Measurements from ENCODE around the gene LCN15.
"Not testable (repeated sequence)": the region's sequence is repeated elsewhere in the genome, so short reads cannot be mapped to it uniquely, and the experiment has no call there.

The LCN15 gene

DNA sequence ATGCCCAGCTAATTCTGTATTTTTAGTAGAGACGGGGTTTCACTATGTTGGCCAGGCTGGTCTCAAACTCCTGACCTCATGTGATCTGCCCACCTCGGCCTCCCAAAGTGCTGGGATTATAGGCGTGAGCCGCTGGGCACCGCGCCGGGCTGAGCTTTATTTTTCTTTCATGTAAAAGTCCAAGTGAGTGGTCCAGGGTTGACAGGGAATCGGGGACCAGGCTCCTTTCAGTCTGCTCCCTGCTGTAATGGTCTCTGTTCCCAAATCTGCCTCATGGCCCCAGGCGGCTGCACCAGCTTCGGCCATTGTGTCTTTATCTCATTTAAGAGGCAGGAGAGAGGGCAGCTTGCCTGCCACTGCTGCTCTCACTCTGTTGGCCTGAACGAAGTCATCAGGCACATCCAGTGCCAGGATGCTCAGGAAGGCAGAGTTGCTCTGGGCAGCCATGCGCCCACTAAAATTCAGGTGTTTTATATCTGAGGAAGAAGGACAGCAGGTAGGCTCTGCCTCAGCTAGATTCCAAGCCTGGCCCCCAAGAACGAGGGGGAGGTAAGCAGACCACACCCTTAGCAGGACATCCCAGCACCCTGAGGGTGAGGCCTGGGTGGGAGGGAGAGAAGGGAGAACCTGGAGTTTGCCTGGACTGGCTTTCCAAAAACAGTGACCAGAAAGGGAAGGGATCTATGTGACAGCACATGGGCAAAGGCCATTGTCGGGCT, 30.1 kb upstream of the LCN15 start:
- no peak for DNase-seq

DNA sequence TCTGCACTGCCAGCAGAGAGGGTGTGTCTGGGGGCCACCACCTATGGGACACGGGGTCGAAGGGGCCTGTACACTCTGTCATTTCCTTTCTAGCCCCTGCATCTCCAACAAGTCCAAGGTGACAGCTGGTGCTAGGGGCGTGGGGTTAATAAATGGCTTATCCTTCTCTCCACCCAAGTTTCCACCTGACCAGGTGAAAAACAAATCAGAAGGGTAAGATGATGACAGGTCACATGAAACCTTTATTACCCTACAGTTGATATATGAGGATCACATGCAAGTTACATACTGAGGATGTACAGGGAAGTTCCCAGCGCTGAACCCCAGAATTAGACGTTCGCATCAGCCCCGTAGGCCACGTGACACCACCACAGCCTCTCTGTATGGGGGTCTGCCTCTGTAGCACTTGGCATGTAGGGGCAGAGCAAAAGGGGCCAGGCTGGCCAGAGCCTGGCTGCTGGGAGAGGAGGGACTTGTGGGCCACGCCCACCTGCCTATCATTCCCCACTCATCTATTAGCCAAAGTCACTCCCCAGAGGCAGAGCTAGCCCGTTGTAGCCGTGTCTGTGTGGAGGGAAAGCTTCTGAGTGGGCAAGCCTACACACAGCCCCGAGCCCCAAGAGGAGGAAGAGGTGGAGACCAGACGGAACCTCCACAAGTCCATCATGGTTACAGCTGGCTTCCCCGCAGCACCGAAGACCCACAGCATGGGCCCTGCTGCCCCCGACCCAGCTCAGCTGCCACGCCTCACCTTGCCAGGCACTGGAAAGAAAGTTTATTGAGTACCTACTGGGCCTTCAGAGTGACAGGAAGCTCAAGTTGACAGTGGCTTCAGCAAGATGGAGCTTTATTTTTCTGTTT, 29.0 kb upstream of the LCN15 start:
- no peak for DNase-seq

DNA sequence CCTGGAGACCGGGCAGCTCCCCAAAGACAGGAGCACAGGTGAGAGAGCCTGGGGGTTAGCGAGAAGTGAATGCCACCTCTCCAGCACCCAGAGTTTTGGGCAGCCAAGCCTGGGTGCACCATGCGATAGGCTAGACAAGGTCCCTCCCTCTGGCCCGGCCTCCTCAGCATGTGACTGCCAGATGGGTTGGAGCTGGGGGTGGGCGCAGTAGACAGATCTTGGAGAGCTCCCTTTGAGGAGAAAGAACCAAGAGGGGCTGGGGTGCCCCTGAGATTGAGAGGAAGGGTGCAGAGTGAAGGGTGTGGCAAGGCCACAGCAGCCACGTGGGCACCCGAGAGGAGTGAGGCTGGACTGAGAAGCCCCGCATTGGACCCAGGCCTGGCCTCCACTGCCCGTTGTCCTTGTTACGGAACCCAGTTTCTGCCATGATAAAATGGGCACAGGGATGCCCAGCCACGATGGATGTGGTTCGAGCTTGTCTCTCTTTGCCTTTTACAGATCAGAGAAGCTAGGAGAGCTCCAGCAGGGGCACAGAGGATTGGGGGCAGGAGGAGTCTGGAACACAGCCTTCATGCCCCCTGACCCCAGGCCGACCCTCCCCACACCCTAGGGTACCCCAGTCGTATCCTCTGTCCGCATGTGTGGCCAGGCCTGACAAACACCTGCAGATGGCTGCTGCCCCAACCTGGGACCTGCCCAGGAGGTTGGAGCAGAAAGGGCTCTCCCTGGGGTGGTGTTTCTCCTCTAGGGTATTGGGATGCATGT, 28.2 kb upstream of the LCN15 start:
- no peak for DNase-seq

DNA sequence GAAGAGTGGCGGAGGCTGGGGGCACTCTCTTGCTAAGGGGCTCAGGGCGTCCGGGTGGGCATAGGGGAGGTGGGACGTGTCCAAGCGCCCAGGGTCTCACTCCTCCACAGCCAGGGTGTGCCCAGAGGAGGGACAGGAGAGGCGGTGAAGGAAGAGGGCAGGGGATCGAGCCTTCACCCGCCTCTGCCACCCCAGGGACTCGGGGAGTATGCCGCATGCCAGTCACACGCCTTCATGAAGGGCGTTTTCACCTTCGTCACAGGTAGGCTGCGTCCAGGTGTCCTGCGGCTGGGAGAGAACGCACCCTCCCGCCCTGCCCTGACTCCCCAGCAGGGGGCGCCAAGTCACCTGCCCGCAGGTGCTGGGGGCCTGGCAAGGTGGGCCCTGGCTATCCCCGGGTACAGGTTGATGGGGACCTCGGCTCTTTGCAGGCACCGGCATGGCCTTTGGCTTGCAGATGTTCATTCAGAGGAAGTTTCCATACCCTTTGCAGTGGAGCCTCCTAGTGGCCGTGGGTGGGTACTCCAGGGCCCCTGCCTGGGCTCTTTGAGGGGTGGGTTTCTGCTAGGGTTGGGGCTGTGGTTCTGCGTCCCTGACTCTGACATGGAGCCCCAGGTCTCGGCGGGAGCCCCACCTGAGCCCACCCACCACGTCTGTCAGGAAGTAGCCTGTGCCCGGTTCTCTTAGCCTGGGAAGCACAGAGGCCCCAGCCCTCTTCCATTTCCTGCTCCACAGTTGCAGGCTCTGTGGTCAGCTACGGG, 27.4 kb upstream of the LCN15 start:
- peak in 1 of 2 donors; percentile 60 for DNase-seq

DNA sequence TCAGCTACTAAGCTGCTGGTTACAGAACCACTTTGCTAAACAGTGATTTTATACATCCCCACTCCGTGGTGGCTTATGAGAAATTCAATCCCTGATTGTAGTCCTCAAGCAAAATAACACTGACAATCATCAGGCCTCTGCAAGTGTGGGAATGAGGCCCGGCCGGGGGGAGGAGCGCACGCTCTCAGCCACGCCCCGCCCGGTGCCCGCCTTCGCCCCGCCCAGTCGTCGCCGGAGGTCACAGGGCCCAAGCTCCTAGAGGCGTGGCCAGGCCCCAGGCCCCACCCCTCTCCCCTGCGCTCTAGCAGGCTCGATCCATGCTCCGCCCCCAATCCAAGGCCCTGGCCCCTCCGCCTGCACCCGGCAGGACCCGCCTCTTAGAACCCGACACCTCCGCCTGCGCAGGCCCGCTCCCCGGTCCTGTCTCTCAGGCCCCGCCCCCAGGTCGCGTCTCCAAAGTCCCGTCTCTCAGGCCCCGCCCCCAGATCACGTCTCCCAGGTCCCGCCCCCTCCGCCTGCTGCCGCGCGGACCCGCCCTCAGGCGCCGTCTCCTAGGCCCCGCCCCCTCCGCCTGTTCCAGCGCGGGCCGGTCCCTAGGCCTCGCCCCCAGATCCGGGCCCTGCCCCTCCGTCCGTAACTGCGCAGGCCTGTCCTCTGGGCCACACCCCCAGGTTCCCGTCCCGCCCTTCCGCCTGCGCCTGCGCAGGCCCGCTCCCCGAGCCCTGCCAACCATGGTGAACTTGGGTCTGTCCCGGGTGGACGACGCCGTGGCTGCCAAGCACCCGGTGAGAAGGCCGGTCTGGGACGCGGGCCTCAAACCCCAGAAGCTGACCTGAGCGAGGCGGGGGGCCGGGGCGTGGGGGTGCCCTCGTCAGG, 26.6 kb upstream of the LCN15 start, which contains the start of gene TMEM141:
Gene TMEM141 (plus strand): TSS at position 705 of the 876 bp plus-strand sequence. CDS start 27 bp downstream, at position 732.
- DNase-seq = peak; percentile 99

DNA sequence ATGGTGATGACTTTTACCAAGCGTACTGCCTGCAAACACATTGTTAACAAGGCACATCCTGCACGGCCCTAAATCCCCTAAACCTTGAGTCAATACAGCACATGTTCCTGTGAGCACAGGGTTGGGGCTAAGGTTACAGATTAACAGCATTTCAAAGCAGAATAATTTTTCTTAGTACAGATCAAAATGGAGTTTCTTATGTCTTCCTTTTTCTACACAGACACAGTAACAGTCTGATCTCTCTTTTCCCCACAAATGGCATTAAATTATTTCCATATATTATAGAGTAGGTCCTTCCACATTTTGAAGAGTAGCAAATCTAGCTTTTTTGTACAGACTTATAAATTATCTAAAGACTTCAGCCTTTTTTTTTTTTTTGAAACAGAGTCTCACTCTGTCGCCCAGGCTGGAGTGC, 25.2 kb upstream of the LCN15 start:
- no peak for DNase-seq

DNA sequence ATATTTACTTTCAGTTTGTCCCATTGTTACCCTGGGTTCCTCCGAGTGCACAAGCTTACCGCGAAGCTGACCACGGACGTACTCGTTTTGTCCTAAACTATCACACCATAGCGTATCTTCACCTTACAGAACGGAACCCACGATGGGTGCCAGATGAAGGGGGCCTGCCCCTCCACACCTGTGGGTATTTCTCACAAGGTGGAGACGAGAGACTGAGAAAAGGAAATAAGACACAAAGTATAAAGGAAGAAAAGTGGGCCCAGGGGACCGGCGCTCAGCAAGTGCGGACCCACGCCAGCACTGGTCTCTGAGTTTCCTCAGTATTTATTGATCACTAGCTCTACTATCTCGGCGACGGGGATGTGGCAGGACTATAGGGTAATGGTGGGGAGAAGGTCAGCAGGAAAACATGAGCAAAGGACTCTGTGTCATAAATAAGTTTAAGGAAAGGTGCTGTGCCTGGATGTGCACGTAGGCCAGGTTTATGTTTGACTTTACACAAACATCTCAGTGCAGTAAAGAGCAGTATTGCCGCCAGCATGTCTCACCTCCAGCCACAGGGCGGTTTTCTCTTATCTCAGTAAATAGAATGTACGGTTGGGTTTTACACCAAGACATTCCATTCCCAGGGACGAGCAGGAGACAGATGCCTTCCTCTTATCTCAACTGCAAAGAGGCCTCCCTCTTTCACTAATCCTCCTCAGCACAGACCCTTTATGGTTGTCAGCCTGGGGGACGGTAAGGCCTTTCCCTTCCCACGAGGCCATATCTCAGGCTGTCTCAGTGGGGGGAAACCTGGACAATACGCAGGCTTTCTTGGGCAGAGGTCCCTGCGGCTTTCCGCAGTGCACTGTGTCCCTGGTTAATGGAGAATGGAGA, 24.6 kb upstream of the LCN15 start:
- not testable (repeated sequence) for DNase-seq

DNA sequence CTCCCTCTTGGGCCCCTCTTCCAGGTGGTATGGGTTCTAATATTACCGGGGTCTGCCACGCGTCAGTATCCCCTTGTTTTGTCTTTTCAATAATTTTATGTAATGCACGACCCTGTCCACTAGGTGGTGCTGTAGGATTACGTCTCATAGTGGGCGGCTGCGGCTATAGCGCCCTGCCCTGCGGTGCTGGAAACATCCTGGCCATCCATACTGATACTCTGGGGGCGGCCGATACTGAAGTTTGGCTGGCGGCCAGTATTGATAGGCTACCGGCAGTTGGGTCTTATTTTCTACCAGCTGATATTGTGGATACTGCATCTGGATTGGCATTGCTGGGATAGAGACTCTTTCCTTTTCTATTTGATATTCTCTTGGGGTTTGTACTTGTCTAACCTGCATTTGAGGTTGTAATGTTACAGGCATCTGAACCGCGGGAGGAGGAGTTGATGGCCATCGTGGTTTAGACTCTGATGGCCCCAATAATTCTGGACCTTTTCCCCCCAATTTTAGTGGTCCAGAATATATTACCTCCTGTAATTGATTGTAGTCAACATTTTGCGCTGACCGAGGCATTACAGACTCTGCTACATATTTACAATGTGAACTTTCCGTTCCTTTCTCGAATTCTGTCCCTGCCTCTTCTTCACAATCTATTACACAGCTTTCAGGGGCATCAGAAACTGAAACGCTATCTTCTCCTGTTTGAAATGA, 23.5 kb upstream of the LCN15 start:
- peak in 1 of 2 donors; percentile 89 for DNase-seq

DNA sequence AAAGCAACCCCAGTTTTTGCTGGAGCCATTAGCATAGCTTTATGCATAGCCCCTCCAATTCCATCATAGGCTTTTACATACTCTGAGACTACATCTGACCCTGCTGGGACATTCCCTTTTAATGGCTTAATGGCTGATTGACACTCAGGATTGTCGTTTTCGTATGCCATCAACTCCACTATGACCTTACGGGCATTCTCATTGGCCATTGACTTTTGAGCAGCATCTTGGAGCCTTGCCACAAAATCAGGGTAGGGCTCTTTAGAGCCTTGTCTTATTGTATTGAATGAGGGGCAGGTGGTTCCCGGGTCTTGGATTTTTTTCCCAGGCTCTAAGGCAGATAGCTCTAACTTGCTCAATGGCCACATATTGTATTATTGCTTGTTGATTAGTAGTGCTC, 22.7 kb upstream of the LCN15 start:
- not testable (repeated sequence) for DNase-seq

DNA sequence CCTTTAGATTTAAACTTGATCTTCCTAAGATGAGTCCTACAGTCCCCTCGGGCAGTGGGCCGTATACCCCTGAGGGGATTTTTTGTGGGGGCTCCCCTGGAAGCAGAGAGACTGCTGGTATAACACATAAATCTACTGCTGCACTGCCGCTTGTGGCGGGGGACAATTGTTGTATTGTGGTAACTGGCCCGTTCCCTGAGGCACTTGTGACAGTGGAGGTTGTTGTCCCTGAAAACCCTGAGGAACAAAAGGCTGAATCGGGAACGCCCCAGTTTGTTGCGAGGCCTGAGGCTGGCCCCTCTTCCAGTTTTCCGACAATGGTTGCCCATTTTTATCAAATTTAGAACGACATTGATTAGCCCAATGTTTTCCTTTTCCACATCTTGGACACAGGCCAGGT, 22.1 kb upstream of the LCN15 start:
- DNase-seq = no peak

DNA sequence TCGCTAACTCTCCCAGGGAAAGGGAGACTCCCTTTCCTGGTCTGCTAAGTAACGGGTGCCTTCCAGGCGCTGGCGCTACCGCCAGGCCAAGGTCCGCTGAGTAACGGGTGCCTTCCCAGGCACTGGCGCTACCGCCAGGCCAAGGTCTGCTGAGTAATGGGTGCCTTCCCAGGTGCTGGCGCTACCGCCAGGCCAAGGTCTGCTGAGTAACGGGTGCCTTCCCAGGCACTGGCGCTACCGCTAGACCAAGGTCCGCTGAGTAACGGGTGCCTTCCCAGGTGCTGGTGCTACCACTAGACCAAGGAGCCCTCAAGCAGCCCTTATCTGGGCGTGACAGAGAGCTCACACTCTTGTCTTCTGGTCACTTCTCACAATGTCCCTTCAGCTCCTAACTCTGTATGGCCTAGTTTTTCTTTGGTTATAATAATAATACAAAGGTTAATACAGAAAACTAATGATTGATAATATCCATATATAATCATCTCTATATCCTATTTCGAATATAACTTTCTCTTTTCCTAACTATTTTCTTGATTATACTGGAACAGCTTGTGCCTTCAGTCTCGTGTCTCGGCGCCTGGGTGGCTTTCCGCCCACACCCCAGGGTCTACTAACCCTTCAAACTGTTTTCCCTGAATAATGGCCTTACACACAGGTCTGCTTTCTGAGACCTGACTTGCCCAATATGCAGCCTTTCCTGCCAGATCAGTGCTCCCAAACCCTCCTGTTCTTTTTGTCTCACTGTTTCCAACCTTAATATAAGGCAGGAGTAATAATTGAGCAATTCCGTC, 21.4 kb upstream of the LCN15 start:
- DNase-seq = not testable (repeated sequence)

DNA sequence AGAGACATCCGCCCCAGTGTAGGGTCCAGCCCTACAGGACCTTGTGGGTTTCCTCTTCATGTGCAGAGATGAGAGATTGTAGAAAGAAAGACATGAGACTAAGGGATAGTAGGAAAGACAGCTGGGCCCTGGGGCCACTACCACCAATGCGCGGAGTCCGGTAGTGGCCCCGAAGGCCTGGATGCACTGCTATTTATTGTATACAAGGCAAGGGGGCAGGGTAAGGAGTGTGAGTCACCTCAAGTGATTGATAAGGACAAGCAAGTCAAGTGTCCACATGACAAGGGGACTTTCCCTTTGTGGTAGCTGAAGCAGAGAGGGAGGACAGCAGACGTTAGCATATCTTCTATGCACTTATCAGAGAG, 20.7 kb upstream of the LCN15 start:
- DNase-seq = no peak

DNA sequence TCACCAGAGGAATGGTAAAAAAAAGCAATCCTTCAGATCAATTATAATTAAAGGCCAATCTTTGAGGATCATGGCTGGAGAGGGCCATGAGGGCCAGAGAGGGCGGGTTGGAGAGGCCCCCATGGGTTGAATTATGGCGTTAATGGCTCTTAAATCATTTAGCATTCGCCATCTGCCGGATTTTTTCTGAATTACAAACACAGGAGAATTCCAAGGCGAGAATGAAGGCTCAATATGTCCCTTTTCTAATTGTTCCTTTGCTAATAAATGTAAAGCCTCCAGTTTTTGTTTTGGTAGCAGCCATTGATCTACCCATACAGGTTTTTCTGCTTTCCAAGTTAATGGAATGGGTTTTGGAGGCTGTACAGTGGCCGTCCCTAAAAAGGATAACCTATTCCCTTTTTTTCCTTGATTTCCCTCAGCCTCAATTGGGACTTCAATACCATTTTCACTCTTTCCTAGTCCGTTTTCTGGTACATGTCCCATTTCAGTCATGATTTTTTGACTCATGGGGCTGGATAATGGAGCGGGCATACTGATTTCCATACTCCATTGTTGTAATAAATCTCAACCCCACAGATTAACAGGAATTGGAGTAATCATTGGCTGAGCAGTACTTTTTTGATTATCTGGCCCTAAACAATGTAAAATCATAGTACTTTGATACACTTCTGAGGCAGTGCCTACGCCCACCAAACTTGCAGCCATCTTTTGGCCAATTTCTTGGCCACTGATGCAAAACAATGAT, 20.1 kb upstream of the LCN15 start:
- peak in 1 of 2 donors; percentile 61 for DNase-seq

DNA sequence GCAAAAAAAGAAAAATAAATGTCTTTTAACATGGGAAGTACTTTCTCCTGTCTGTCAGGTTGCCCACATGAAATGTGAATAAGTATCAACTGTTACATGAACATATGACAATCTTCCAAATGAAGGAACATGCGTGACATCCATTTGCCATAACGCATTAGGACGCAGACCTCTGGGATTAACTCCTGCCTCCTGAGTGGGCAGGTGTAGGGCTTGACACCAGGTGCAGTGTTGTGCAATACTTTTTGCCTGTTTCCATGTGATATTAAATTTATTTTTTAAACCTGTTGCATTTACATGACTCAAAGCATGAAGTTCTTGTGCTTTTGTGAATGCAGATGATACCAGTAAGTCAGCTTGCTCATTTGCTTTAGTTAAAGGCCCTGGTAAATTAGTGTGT, 18.1 kb upstream of the LCN15 start:
- DNase-seq = no peak

DNA sequence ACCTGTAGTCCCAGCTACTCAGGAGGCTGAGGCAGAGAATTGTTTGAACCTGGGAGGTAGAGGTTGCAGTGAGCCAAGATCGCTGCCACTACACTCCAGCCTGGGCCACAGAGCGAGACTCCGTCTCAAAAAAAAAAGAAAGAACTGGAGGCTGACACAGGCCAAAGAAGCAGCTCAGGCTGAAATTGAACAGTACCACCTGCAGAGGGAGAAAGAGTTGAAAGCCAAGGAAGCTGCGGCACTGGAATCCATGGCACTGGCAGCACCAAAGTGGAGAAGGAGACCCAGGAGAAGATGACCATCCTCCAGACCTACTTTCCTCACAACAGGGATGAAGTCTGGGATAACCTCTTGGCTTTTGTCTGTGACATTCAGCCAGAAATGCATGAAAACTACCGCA, 15.5 kb upstream of the LCN15 start:
- DNase-seq = no peak

DNA sequence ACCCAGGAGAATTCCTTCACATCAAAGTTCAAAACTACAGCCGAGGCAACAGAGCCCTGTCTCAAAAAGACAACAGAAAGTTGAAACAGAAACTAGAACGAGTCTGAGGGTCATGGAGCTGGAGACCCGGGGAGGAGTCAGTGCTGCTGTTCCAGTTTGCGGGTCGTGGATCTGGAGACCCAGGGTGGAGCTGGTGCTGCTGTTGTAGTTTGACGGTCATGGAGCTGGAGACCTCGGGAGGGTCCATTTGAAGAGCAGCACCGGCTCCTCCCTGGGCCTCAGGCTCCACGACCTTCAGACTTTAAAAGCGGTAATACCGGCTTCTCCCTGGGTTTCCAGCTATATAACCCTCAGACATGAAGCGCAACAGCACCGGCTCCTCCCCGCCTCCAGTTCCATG, 13.0 kb upstream of the LCN15 start:
- no peak for DNase-seq

DNA sequence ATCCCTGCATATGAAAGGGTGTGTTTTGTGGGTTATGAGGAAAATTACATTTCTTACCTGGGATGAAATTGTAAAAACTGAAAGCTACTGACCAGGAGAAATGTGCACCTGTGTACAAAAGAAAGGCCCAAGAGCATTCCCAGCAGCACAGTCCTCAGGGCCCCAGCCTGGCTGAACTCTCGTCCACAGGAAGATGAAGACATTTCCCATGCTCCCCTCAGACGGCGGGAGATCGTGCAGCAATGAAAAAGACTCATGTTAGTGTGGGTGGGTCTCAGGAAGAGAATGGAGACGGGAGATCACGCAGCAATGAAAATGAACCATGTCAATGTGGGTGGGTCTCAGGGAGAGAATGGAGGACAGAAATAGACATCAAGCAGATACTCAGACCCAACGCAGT, 12.6 kb upstream of the LCN15 start:
- no peak for DNase-seq

DNA sequence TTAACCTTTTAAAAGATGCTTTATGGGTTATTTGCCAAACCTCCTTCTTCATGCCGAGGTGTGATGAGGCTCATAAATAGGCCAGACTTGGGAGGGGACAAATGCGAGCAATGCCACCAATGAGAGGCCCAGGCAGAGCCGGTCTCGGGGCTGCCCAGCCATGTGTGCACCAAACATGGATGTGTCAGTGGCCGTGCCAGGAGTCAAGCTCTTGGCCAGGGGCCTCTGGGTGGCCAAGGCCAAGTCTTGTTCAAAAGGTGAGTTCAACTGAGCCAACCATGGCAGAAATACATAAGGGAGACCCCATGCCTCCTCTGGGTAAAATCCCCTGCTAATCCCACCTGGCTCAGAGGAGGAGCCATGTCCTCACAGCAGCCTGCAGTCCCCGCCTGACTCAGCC, 10.9 kb upstream of the LCN15 start:
- no peak for DNase-seq

All from inflammatory macrophage treated with lipopolysaccharide for 1 hour (primary cell).